GM18870 (cell line): ENCODE data around the gene HDAC7.

ENCODE experiments used
- ATAC-seq: cut with Tn5 transposase; IDR thresholded peaks from one replicate; pipeline ENCODE4 v1.9.1; 2021; ENCODE audit warnings: moderate library complexity; ENCODE audit not compliant: unreplicated experiment

Gene HDAC7

DNA sequence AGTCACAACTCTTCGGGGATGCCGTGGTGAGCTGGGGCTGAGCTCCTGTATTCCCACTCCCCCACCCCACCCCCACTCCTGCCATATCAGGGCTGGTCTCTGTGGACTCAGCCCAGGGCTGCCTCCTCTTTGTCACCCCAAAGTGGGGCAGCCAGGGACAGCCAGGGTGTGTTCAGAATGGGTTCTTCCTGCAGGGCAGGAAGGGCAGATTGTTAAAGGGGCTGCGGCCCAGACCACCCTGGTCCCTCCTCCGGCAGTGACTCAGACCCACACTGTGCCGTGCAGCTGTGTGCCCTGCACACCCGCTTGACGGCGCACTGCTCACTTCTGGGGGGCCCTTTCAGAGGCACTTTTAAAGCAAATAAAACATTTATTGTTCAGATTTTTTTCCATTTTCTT is 37.3 kb downstream of the HDAC7 start:
- ATAC-seq, result no peak

- no peak for ATAC-seq
Measured at GRCh38 chr12:47781479-47782371, 38.0 kb downstream of the HDAC7 start.

DNA sequence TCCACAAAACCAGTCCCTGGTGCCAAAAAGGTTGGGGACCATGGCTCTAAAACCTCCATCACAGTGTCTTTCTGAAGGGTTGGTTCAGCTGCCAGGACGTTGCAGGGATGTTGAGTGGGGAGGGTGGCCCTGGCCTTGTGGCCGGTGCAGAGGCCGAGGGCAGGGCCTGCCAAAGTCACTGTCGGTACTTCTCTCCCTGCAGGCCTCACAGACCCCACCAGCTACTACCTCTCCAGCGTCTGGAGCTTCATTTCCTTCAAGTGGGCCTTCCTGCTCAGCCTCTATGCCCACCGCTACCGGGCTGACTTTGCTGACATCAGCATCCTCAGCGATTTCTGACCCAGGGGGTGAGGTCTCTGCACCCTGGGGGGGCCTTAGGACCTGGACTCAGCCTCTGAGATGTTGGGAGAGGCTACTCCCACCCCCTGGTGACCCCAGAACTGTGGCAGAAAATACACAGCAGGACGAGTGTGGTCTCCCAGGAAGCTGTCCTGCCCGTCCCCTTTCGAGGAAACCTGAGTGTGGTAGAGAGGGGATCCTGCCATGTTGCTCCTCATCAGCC is 39.7 kb downstream of the HDAC7 start:
- ATAC-seq, result no peak

DNA sequence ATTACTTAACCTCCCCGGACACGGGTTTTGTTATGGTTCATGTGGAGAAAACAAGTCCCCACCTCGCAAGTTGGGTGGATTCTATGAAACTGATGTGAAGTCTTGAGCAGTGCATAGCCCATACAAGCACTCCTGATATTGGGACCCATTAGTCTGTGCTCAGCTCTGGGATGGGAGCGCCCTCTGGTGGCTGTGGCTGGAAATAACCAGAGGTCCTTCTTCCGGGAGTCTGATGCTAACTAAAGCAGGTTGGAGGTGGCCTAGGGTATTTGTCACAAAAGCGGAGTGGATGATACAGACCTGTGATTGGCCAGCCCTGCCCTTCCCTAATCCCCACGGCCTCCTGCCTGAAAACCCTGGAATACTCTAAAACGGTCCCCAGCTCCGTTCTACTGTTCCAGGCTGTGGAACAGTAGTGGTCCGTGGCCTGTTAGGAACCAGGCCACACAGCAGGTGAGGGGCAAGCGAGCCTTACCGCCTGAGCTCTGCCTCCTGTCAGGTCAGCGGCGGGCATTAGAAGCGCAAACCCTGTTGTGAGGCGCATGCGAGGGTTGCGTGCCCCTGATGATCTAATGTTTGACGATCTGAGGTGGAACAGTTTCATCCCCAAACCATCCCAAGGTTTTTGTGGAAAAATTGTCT is 40.3 kb downstream of the HDAC7 start:
- peak; percentile 73 for ATAC-seq

DNA sequence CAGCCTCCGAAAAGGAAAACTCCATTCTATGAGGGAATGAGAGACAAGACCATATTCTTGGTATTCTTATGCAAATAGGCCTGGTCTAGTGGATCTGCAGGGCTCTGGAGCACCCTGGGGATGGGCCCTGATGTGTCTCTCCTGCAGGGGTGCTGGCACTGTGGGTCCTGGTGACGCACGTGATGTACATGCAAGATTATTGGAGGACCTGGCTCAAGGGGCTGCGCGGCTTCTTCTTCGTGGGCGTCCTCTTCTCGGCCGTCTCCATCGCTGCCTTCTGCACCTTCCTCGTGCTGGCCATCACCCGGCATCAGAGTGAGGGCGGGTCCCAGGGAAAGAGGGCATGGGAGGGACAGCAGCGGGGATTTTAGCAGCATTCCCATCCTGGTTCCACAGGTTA is 40.8 kb downstream of the HDAC7 start:
- no peak for ATAC-seq

GRCh38 chr12:47777741-47778558 is 41.8 kb downstream of the HDAC7 start:
- no peak for ATAC-seq

- no peak for ATAC-seq
Measured at GRCh38 chr12:47777151-47777550, 42.6 kb downstream of the HDAC7 start.

DNA sequence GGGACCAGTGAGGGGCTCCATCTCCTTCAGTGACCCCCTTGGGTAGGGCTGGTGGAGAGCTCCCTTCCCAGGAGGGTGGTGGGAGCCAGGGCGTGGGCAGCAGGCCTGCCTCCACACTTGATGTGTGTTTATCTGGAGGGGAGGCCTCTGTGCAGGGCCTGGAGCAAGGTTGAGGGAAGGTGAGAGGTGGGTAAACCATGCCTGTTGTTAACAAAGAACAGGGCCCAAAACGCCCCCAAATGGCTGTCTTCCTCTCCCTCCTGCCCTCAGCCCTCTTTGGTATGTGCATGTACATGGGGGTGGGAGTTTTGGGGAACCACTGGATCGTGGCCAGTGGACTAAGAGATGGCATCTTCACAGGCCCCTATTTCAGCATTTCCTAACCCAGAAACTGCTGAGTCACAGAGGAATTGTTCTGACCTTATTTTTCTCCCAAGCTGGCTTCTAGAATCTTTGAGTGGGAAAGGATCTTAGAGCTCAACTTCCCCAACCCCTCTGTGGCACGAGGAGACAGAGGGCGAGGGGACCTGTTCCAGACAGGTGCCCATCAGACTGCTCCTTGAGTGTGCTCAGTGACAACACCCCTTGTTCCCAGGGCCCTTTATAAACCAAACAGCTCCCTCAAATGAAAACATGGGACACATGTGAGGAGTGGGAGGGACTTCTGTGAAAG is 43.1 kb downstream of the HDAC7 start:
- no peak for ATAC-seq

GRCh38 chr12:47775100-47775911 is 44.4 kb downstream of the HDAC7 start:
- no peak for ATAC-seq

DNA sequence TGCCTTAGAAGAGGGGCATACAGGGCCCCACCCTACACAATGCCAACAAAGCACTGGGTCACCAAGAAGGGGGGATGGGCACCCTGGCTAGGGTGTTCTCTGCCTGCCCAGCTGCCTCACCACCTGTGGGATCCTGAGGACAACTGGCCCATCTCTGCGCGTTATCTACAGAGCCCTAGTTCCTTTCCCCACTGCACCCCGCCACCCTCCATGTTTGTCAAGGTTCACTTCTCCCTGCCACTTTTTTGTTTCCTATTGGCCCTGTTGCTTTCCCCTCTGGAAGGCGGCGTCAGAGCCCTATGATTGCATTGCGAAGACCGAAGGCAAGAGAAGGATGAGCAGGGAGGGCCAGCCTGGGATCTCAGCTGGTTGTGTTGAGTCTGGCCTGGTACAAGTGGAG is 45.0 kb downstream of the HDAC7 start:
- no peak for ATAC-seq

- ATAC-seq, result no peak
Measured at GRCh38 chr12:47773858-47774580, 45.7 kb downstream of the HDAC7 start.

GRCh38 chr12:47773062-47773857 is 46.4 kb downstream of the HDAC7 start, which contains the start of gene SLC48A1:
Gene SLC48A1 (plus strand): TSS chr12:47773238. CDS start chr12:47773305, 67 bp downstream.
- peak; percentile 47 for ATAC-seq

DNA sequence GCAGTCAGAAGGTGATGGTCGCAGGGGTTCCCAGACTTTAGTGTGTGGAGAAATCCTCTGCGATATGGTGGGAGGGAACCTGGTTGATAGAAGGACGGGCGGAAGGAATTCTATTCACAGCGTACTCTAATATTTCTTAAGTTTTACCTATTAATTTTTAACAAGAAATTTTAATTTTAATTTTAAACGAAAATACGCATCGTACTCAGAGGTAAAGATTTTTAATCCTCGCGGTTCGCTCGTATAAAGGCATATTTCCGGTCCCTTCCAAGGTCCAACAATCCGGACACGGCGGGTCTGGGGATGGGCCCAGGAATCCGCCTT is 47.0 kb downstream of the HDAC7 start:
- ATAC-seq, result no peak

DNA sequence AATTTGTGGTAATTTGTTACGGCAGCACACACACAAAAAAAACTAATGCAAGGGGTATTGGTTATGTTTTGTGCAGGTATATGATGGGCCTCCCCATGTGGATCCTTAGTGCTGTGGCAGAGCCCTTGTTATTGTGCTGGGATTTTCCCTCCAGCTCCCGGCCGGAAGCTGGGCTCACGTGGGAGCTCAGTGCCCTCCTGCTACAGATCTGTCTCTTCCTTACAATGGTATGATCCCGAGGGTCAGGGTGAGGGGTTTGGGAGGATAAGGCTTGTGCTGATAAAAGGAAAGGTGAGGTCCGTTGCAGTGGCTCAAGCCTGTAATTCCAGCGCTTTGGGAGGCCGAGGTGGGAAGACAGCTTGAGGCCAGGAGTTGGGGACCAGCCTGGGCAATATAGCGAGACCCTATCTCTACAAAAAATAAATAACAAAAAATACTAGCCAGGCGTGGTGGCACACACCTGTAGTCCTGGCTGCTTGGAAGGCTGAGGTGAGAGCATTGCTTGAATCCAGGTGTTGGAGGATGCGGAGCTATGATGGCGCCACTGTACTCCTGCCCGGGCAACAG is 47.5 kb downstream of the HDAC7 start:
- no peak for ATAC-seq

- no peak for ATAC-seq
Measured at GRCh38 chr12:47771304-47771703, 48.4 kb downstream of the HDAC7 start.

DNA sequence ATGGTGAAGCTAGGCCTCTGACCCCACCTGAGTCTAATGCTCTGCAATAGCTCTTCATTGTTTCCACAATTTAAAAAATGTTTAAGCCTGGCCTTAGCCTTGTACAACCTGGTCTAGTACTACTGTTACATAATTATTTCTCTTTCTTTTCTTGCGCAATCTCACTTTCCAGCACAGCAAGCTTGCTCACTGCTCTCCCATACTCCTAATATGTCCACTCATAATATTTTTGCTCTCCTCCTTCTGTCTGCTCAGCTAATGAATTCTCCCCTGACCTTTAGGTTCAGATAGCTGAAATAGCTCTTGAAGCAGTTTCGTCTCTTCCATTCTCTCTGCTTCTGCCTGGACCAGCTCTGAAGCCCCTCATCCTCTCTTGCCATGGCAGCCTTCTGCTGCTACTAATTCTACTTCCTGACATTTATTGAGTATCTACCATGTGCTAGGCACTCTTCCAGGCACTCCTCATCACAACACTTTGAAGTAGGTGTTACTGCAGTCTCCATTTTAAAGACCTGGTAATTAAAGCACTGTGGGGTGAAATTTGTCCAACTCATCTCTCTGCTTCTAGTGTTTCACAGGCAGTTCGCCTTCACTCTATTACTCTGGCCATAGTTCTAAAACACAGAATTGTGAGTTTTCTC is 49.5 kb downstream of the HDAC7 start:
- no peak for ATAC-seq

GRCh38 chr12:47769234-47770085 is 50.2 kb downstream of the HDAC7 start:
- ATAC-seq, result no peak
